NCI-H1092 treated with DMSO at 0.1 percent for 48 hours (cell line): ENCODE measurements around the gene CNR2.
"Not testable (repeated sequence)": the region's sequence is repeated elsewhere in the genome, so short reads cannot be mapped to it uniquely, and the experiment has no call there.

Experiments
- DNase-seq: peaks from one replicate; lab custom pipeline; 2025; lab: John Stamatoyannopoulos, UW

Gene CNR2

DNA sequence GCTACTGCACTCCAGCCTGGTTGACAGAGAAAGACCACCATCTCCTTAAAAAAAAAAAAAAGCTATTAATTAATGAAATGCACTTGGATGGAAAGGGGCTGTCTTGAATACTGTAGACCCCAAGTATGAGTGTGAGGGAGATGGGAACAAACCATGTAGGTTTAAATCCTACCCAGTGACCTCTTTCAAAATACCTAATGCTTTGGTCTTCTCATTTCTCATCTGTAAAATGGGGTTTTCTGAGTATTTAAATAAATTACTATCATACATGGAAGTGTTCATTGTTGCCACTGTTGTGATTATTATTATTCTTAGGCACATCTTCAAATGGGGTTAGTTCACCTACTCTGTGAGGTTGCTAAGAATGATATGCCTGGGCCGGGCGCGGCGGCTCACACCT is 27.9 kb downstream of the CNR2 start:
- DNase-seq, result no peak

DNA sequence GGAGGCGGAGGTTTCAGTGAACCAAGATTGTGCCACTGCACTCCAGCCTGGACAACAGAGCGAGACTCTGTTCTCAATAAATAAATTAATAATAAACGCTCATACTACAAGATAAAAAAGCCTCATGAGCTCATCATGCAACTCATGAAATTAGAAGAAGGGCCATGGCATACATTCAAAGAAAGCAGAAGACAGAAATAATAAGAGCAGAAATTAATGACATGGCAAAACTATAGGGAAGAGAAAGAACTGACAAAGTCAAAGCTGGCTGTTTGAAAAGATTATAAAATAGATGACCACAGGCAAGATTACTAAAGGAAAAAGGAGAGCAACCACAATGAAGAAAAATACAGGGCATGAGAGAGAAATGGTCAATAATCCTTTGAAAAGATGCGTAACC is 30.4 kb downstream of the CNR2 start:
- DNase-seq, result no peak

DNA sequence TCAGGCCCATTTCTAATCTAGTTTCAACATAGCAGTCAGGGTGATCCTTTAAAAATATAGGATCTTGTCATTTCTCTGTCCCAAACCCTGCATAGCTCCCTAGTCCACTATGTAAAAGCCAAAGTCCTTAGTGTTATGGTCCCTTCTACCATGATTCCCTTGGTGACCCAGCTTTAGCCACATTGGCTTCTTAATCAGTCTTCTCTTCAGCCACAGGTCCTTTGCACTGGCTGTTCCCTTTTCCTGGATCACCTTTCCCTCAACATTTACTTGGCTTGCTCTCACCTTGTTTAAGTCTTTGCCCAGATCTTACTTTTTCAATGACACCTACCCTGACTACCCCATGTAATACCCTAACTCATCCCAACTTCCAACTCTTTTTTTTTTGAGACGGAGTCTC is 33.4 kb downstream of the CNR2 start:
- no peak for DNase-seq

DNA sequence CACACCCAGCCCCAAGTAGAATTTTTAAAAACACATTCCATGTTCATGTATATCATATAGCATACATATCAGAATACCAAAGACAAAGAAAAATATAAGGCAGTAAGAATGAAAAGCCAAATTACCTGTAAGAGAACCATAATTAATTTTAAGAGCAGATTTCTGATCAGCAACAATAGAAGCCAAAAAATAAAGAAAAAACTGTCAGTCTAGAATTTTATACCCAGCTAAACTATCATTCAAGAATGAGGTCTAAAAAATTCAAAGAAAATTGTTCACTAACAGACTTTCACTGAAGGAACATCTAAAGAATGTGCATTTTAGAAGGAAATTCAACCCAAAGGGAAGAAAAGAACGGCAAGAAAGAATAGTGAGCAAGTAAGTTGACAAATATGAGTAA is 34.5 kb downstream of the CNR2 start:
- no peak for DNase-seq

DNA sequence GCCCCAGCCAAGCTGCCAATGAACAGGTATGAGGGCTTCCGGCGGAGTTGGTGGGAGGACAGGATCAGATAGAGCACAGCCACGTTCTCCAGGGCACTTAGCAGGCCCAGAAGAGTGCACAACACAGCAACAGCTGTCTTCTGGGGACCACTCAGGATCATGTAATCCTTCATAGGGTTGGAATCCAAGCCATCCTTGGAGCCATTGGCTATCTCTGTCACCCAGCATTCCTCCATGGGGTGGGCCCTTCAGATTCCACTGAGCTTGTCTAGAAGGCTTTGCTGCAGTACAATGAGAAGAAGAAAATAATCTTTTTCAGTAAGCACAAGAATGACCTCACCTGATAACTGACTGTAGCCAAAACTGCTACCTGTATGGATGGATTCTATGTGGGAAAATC is 37.8 kb downstream of the CNR2 start:
- no peak for DNase-seq

DNA sequence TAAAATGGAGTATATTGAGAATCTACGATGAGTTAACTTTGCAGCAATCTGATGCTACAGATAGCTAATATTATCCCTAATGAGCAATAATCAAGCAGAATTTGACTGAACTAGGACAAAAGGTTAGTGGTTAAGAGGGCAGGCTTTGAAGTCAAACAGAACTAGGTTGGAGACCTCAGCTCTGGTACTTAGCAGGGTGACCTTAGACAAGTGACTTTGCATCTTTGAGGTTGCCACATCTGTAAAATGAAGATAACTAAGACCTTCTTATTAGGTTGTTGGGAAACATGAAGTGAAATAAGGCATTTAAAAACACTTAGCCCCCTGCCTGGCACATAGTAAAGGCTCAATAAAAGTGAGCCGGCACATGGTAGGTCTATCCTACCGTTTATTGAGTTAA is 40.7 kb downstream of the CNR2 start:
- DNase-seq, result no peak

DNA sequence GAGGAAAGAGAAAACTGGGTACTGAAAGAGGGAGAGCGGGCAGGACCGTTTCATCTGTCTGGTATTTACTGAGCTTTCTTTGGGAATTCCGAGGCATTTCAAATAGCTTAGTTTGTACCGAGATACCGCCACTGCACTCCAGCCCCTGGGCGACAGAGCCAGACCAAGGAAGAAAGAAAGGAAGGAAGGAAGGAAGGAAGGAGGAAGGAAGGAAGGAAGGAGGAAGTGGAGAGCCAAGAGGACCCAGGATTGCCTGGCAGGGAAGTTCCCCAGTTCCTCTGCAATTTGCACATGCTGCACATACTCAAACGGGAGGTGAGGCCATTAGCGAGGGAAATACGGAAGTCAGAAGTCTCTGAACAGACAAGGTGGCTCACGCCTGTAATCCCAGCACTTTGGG is 44.1 kb downstream of the CNR2 start:
- no peak for DNase-seq

DNA sequence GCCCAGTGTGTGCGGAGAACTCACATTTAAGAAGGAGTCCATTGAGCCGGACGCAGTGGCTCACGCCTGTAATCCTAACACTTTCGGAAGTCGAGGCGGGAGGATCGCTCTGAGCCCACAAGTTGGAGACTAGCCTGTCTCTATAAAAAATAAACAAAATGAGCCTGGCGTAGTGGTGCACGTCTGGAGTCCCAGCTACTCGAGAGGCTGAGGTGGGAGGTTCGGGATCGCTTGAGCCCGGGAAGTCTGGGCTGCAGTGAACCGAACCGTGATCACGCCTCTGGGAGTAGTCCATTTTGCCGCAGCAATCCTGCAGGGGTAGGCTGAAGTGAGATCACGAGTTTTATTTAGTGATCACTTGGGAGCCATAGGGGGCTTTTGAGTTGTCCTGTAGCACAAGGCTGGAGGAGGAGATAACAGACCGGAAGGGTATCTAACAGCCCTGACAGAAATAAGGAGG is 44.6 kb downstream of the CNR2 start:
- DNase-seq, result no peak

DNA sequence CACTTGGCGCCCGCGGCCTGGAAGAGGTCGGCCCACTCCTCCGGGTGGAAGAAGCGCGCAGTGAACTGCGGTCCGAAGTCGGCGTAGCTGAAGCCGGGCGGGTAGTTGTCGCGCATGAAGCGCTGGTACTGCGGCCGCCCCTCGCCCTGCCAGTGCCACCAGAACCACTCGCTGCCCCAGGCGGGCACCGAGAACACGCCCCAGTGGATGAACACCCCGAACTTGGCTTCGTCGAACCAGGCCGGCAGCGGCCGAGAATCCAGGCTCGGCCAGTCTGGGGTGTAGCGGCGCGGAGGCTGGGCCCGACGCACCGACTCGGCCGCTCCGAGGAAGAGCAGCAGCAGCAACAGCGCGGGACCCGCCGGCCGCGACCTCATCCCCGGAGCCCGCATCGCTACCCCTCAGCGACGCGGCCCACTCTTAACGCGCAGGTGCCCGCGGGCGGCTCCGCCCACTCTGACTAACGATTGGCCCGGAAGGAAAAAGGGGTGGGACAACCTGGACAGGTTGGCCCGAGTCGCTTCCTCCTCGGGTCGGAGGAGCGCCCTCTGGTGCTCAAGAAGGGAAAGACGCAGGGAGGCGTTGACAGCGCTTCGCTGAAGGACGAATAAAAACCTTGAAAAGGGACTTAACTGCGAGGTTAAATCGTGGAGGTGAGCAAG is 45.1 kb downstream of the CNR2 start, which contains the start of gene FUCA1:
TSS of gene FUCA1 (minus strand) at position 396 of the 662 bp plus-strand sequence. CDS start at position 392, 4 bp downstream.
- DNase-seq, result peak; percentile 97

DNA sequence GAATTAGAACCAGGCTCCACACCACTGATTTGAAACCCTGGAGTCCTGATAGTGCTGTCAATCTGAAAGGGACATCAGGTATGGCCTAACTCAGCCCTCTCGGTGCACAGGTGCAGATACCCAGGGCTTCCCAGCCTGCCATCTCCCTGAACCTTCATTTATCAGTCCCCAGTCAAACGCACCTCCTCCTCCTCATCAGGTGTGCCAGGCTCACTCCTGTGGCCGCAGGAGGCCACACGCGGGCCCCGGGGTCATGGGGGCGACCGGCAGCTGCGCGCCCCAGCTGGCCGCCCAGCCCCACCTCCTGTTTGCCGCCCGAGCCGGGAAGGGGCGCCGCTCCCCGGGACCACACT is 45.6 kb downstream of the CNR2 start:
- DNase-seq, result no peak

DNA sequence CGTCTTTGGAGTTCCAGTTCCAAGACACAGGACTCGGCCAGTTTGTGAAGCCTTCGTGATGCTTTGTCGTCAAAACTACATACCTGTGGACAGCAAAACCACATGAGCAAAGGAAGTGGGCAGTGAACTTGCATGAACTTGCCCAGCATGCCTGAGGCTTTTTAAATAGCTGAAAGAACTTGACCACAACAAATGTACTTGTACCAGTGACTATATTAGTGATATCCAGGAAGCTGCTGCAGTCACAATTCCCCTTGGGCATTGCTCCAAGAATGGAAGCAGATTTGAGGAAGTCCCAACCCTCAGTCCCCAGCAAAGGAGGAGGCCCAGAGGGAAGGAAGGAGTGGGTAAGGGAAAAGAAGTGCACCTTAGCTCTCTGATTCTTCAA is 47.6 kb downstream of the CNR2 start:
- no peak for DNase-seq

DNA sequence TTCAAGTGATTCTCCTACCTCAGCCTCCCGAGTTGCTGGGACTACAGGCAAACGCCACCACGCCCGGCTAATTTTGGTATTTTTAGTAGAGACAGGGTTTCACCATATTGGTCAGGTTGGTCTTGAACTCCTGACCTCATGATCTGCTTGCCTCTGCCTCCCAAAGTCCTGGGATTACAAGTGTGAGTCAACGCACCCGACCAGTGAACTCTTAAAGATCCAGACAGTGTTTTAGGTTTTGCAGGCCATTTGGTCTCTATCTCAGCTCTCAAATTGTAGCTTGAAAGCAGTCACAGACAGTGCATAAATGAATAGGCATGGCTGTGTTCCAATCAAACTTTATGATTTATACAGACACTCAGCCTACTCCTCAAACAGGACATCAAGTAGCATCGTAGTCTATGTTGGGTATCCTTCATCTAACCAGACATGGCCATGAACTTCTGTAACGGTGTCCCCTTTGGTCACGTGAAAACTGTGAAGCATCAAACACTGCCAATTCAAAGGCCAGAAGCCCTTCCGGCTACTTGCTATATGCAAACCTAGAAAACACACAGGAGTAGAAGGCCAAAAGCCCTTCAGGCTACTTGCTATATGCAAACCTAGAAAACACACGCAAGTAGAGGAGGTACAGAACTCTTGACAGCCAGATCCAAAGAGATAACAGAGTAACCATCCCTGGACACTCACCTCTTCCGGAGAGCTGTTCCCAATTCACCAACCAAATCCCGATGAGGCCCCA is 48.2 kb downstream of the CNR2 start:
- no peak for DNase-seq

DNA sequence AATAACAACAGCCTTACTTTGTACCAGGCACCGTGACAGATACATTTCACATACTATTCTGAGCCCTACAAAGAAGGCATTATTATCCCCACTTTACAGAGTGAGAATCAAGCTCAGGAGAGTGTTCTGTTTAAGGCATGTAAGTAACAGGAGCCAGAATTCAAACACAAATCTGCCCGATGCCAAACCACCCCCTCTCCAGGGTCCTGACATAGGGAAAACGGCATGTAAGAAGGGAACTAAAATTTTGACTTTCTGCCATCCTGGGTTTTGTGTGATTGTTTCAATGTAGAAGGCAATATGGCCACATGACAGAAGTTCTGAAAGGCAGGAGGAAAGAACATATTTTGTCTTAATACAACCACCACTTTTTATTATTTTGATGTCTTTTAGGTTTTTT is 50.5 kb downstream of the CNR2 start:
- DNase-seq, result no peak

DNA sequence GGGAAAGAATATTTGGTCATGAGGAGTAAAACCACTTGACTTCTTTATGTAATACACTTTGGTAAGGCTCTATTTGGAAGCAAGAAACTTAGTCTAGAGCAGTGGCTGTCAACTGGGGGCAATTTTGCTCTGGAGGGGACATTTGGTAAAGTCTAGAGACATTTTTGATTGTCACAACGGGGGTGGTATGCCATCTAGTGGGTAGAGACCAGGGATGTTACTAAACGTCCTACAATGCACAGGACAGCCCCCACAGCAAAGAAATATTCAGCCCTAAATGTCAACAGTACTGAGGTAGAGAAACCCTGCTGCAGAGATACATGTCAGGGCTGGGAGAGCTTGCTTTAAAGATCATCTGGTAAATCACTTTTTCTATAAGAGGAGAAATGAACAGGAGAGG is 58.6 kb downstream of the CNR2 start:
- DNase-seq, result no peak

DNA sequence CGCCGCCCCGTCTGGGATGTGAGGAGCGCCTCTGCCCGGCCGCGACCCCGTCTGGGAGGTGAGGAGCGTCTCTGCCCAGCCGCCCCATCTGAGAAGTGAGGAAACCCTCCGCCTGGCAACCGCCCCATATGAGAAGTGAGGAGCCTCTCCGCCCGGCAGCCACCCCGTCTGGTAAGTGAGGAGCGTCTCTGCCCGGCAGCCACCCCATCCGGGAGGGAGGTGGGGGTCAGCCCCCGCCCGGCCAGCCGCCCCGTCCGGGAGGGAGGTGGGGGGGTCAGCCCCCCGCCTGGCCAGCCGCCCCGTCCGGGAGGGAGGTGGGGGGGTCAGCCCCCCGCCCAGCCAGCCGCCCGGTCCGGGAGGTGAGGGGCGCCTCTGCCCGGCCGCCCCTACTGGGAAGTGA is 60.0 kb downstream of the CNR2 start:
- not testable (repeated sequence) for DNase-seq

DNA sequence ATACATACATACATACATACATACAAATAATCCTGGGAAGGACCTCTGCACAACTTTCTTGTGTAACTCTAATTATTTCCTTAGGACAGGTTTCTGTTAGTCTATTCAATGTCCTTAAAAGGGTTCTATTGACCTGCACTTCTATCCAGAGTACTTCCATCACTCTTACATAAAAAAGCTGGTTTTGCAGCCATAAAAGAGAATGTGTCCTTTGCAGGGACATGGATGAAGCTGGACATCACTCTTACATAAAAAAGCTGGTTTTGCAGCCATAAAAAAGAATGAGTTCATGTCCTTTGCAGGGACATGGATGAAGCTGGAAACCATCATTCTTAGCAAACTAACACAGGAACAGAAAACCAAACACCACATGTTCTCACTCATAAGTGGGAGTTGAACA is 61.8 kb downstream of the CNR2 start:
- DNase-seq, result not testable (repeated sequence)

DNA sequence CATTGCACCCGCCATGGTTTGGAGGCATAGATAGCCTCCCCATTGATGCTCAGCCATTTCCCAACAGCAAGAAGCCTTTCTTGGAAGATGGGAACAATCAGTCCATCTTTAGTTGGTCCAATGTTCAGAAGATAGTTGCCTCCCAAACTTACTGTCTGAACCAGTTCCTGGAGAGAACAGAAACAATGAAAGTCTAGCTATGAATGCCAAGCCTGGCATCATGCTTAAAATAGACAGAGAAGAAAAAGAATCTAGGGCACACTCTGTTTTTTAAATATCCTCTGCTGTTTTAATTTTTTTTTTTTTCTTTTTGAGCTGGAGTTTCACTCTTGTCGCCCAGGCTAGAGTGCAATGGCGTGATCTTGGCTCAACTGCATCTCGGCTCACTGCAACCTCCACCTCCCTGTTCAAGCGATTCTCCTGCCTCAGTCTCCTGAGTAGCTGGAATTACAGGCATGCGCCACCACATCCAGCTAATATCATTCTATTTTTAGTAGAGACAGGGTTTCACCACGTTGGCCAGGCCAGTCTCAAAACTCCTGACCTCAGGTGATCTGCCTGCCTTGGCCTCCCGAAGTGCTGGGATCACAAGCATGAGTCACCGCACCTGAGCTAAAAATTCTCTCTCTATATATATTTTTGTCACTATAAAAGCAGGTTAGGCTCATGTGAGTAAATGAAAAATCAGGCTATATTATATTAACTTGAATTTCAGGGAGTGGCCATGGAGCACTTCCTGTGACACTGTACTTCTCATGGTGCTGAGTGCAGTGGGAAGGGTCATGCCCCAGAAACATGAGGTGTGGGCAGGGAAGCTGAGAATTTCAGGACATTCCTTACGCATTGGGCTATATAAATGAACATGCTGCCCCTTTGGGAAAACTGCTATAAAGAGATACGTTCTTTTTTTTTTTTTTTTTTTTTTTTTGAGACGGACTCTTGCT is 64.2 kb downstream of the CNR2 start:
- DNase-seq, result no peak

DNA sequence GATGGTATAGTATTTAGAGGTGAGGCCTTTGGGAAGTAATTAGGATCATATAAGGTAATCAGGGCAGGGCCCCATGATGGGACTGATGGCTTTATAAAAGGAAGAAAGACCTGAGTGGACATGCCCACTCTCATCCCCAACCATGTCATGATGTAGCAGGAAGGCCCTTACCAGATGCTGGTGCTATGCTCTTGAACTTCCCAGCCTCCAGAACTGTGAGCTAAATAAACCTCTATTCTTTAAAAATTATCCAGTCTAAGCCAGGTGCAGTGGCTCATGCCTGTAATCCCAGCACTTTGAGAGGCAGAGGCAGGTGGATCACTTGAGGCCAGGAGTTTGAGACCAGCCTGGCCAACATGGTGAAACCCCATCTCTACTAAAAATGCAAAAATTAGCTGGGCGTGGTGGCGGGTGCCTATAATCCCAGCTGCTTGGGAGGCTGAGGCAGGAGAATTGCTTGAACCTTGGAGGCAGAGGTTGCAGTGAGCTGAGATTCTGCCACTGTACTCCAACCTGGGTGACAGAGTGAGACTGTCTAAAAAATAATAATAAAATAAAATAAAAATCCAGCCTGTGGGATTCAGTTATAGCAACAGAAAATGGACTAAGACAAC is 65.6 kb downstream of the CNR2 start:
- not testable (repeated sequence) for DNase-seq

DNA sequence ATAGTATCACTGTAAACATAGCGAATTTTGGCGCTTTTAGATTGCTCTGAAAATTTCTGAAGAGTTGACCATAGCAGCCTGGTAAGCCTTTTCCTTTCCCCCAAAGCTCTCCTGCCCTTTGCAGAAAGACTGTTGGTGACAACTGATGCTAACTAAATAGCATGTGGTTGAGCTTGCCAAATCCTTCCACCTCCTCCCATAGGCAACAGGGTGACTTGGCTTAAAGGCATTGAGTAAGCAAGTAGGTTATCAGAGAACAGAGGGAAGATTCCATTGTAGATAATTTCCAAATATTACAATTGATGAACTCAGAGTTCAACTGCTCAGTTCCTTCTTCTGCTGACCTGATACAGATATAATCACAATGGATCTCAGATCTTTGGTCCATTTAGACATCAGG is 68.0 kb downstream of the CNR2 start:
- DNase-seq, result no peak

DNA sequence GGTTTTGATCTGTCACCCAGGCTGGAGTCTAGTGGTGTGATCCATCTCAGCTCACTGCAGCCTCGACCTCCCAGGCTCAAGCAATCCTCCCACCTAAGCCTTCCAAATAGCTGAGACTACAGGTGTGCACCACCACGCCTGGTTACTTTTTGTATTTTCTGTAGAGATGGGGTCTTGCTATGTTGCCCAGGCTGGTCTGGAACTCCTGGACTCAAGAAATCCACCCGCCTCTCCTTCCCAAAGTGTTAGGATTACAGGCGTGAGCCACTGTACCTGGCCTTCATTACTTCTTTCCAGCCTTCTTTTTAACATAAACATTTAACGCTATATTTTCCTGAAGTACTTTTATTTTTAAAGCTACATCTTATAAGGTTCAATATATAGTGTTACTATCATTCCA is 69.5 kb downstream of the CNR2 start:
- DNase-seq, result no peak

DNA sequence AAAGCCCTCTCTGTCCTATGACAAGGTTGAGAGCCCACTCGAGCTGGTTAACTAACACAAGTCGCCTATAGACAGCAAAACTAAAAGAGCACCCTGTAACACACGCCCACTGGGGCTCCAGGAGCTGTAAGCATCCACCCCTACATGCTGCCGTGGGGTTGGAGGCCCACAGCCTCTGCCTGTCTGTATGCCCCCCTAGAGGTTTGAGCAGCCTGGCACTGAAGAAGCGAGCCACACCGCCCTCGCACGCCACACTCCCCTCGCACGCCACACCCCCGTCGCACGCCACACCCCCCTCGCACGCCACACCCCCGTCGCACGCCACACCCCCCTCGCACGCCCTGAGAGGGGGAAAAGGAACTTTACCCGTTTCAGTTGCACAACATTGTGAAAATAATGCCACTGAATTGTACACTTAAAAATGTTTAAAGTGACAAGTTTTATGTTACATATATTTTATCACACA is 74.7 kb downstream of the CNR2 start:
- DNase-seq, result peak; percentile 32

DNA sequence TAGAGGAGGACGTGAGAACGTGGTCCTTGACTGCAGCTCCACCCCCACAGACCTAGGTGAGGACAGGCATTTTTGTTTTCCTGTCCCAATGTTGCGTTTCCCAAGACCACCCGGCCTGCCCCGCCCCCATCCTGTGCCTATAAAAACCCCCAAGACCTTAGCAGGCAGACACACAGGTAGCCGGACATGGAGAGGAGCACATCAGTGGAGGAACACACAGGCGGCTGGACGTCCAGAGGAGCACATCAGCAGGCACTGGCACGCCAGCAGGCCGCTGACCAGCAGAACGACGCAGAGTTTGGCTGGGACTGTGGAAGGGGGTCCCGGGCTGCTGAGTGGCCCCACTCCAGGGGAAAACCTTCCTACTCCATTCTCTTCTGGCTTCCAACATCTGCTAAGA is 75.3 kb downstream of the CNR2 start:
- DNase-seq, result no peak
